ENCODE measurements around the gene LYVE1.
"Not testable (repeated sequence)": the region's sequence is repeated elsewhere in the genome, so short reads cannot be mapped to it uniquely, and the experiment has no call there.

Gene LYVE1

GRCh38 chr11:10568486-10568941 lies at the start of gene LYVE1:
LYVE1 (minus strand) TSS chr11:10568665; CDS start chr11:10568532, 133 bp downstream.
- DNase-seq (ENCODE audit: low read depth), result no peak

- no peak for DNase-seq (ENCODE audit: low read depth)
Observed at GRCh38 chr11:10617551-10617950, 49.1 kb upstream of the LYVE1 start.

GRCh38 chr11:10611979-10612862 lies 43.8 kb upstream of the LYVE1 start:
- no peak for DNase-seq (ENCODE audit: low read depth)

GRCh38 chr11:10609636-10610035 lies 41.2 kb upstream of the LYVE1 start:
- no peak for DNase-seq (ENCODE audit: low read depth)

GRCh38 chr11:10608584-10608983 lies 40.1 kb upstream of the LYVE1 start:
- DNase-seq (ENCODE audit: low read depth), result no peak

- no peak for DNase-seq (ENCODE audit: low read depth)
Observed at GRCh38 chr11:10607462-10608132, 39.1 kb upstream of the LYVE1 start.

GRCh38 chr11:10606536-10607208 lies 38.2 kb upstream of the LYVE1 start:
- no peak for DNase-seq (ENCODE audit: low read depth)

- no peak for DNase-seq (ENCODE audit: low read depth)
Observed at GRCh38 chr11:10605941-10606381, 37.5 kb upstream of the LYVE1 start.

GRCh38 chr11:10604798-10605197 lies 36.3 kb upstream of the LYVE1 start:
- DNase-seq (ENCODE audit: low read depth), result no peak

- no peak for DNase-seq (ENCODE audit: low read depth)
Observed at GRCh38 chr11:10604340-10604748, 35.9 kb upstream of the LYVE1 start.

GRCh38 chr11:10603721-10604297 lies 35.3 kb upstream of the LYVE1 start:
- DNase-seq (ENCODE audit: low read depth), result no peak

- DNase-seq (ENCODE audit: low read depth), result no peak
Observed at GRCh38 chr11:10602945-10603344, 34.5 kb upstream of the LYVE1 start.

GRCh38 chr11:10602366-10602765 lies 33.9 kb upstream of the LYVE1 start:
- no peak for DNase-seq (ENCODE audit: low read depth)

- no peak for DNase-seq (ENCODE audit: low read depth)
Observed at GRCh38 chr11:10601837-10602236, 33.4 kb upstream of the LYVE1 start.

- no peak for DNase-seq (ENCODE audit: low read depth)
Observed at GRCh38 chr11:10600570-10601248, 32.2 kb upstream of the LYVE1 start.

GRCh38 chr11:10599388-10600175 lies 31.1 kb upstream of the LYVE1 start:
- DNase-seq (ENCODE audit: low read depth), result no peak

- DNase-seq (ENCODE audit: low read depth), result no peak
Observed at GRCh38 chr11:10598816-10599215, 30.4 kb upstream of the LYVE1 start.

- no peak for DNase-seq (ENCODE audit: low read depth)
Observed at GRCh38 chr11:10597877-10598351, 29.4 kb upstream of the LYVE1 start.

- DNase-seq (ENCODE audit: low read depth), result not testable (repeated sequence)
Observed at GRCh38 chr11:10595840-10596239, 27.4 kb upstream of the LYVE1 start.

- no peak for DNase-seq (ENCODE audit: low read depth)
Observed at GRCh38 chr11:10594407-10594806, 25.9 kb upstream of the LYVE1 start.

- DNase-seq (ENCODE audit: low read depth), result no peak
Observed at GRCh38 chr11:10592331-10592730, 23.9 kb upstream of the LYVE1 start.
